Thyroid gland (tissue), 4 donors: ENCODE data around the gene PSMD5.

Source experiments
- CTCF ChIP-seq, 6 experiments: fragments of 200-600 bp in 3 of 6; fragments of 450-650 bp in 3 of 6; sonication (generic) in 3 of 6; IDR thresholded peaks; one replicate each; pipeline ENCODE4 v1.5.1; 2016 to 2019; ENCODE audit warnings: antibody characterized with exemption in 6 of 6, mild to moderate bottlenecking in 2 of 6, inconsistent platforms in 1 of 6, moderate library complexity in 1 of 6
- POLR2A ChIP-seq, 2 donors: fragments of 450-650 bp; IDR thresholded peaks; one replicate each; pipeline ENCODE4 v1.6.1; 2017; ENCODE audit warnings: antibody characterized with exemption in 2 of 2, mild to moderate bottlenecking in 2 of 2, moderate library complexity in 1 of 2

- no peak for TF ChIP-seq CTCF (IDR thresholded peaks at IDR 0.05)
- no peak for TF ChIP-seq POLR2A (IDR thresholded peaks at IDR 0.05)
Measured at GRCh38 chr9:120865176-120865575, 22.5 kb upstream of the PSMD5 start.
